Left ventricle myocardium inferior (tissue), 1 donor: Measurements from ENCODE around the gene ANKRD12. TPM values are rescaled to one million over a fixed set of nuclear protein-coding genes. Genes with fewer than 3 reads are reported as not detected.

Source experiments
- DNase-seq: peaks from one replicate; pipeline ENCODE4 v3.0.0-alpha.2; 2020
- H3K27ac ChIP-seq: fragments of 200-600 bp; replicated peaks from 2 replicates; pipeline ENCODE4 v1.8.0; 2021
- H3K27me3 ChIP-seq: fragments of 200-600 bp; 2 replicates; pipeline ENCODE4 v1.8.0; 2021; ENCODE audit warnings: low read depth
- H3K36me3 ChIP-seq: fragments of 200-600 bp; 2 replicates; pipeline ENCODE4 v1.8.0; 2021
- H3K4me1 ChIP-seq: fragments of 200-600 bp; 2 replicates; pipeline ENCODE4 v1.8.0; 2021
- H3K4me3 ChIP-seq: fragments of 200-600 bp; 2 replicates; pipeline ENCODE4 v1.8.0; 2021; ENCODE audit warnings: mild to moderate bottlenecking, moderate library complexity
- H3K9me3 ChIP-seq: fragments of 200-600 bp; replicated peaks from 2 replicates; pipeline ENCODE4 v1.8.0; 2021
- intact Hi-C: fragments of 100-400 bp; cut with micrococcal nuclease; formaldehyde crosslinking; loops from one replicate; pipeline ENCODE4 v1.11.0; 2022
- total RNA-seq: library from RNA; stranded (reverse); fragmentation: NEBNext Ultra II Directional; extraction: Animal tissue kit (Norgen Biotek cat#: 25700); gene quantifications from one replicate; pipeline ENCODE4 v1.2.1, GENCODE V29; 2021
- TF ChIP-seq, protein P1 (sequence below): fragments of 200-600 bp; IDR thresholded peaks from 2 replicates; pipeline ENCODE4 v1.8.0; 2021; ENCODE audit warnings: antibody characterized with exemption, mild to moderate bottlenecking, borderline replicate concordance
- donor health status: DM: no; HTN: yes; CAD: no; lungs with severe emphysema.

Gene ANKRD12
- total RNA-seq, 1 donor from 2014 or later: 49.3 TPM

DNA sequence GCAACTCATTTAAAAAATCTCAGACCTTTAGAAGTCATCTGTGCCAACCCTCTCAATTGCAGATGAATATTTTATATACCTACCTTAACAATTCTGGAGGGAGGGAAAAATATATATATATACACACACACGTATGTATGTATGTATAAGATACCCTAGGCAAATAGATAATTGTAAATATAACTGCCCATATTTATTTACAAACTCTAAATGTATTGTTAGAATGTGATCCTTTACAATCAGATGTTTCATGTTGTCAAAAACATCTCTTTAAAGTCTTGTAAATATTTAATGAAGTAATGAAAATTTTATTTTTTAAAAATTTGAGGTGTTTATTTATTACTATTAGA, 11.6 kb downstream of the ANKRD12 start:
- H3K9me3 ChIP-seq: no peaks in the 10 kb centered on the region
- TF ChIP-seq, protein P1, sequence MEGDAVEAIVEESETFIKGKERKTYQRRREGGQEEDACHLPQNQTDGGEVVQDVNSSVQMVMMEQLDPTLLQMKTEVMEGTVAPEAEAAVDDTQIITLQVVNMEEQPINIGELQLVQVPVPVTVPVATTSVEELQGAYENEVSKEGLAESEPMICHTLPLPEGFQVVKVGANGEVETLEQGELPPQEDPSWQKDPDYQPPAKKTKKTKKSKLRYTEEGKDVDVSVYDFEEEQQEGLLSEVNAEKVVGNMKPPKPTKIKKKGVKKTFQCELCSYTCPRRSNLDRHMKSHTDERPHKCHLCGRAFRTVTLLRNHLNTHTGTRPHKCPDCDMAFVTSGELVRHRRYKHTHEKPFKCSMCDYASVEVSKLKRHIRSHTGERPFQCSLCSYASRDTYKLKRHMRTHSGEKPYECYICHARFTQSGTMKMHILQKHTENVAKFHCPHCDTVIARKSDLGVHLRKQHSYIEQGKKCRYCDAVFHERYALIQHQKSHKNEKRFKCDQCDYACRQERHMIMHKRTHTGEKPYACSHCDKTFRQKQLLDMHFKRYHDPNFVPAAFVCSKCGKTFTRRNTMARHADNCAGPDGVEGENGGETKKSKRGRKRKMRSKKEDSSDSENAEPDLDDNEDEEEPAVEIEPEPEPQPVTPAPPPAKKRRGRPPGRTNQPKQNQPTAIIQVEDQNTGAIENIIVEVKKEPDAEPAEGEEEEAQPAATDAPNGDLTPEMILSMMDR: no peak
- H3K36me3 ChIP-seq: no peaks in the 10 kb centered on the region
- H3K27ac ChIP-seq: peak overlapping the region; percentile 30
- H3K4me1 ChIP-seq: peaks cover 95% of the 10 kb centered on the region
- H3K4me3 ChIP-seq: no peak overlapping the region
- no peak for DNase-seq
- no peaks in the 10 kb centered on the region for H3K27me3 ChIP-seq
- intact Hi-C loops: loop anchor here (5.0 kb wide), 1 partner anchor 76 kb away; no protein-coding TSS in a partner anchor

DNA sequence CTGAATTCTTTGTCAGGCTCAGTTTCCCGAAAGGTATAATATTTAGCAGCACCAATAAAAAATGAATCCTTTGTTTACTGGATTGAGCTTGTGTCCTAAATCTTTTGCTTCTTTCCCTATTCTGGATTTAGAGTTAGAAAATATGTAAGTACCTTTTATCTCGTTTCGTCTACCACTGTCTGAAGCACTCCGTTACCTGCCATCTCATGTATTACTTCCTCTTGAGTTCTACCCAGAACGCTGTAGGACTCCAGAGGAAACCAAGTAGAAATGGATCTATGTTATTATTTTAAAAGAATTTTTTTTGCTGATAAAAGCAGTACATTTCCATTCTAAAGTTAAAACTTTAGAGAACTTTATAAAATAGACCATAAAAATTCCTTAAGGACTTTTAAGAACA, 13.5 kb downstream of the ANKRD12 start:
- no peaks in the 10 kb centered on the region for H3K27me3 ChIP-seq
- TF ChIP-seq, protein P1: no peak
- intact Hi-C loops: no loop called here
- DNase-seq: no peak
- H3K4me3 ChIP-seq: no peak overlapping the region
- no peaks in the 10 kb centered on the region for H3K9me3 ChIP-seq
- H3K27ac ChIP-seq: no peak overlapping the region
- H3K4me1 ChIP-seq: peaks cover 95% of the 10 kb centered on the region
- H3K36me3 ChIP-seq: no peaks in the 10 kb centered on the region

DNA sequence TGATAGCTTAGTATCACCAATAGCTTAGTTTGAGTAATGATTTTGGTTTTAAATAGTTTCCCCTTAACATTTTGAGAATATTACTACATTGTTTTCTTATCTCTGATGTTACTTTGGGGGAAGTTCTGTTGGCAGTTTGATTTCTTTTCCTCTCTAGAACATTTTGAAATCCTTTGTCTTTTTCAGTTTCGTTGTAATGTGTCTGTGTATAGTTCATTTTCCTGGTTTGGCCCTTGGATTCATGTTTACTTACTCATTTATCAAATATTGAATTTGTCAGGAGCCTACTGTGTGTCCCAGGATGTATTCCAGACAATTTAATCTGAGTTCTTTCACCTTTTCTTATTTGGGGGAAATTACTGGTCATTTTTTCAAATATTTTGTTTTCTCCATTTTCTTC, 16.7 kb downstream of the ANKRD12 start:
- Histone ChIP-seq H3K27ac (no peak overlapping the region), H3K4me1 (peaks cover 78% of the 10 kb centered on the region), H3K4me3 (no peak overlapping the region), H3K9me3 (no peaks in the 10 kb centered on the region), H3K36me3 (no peaks in the 10 kb centered on the region), H3K27me3 (no peaks in the 10 kb centered on the region)
- TF ChIP-seq, protein P1: no peak
- no peak for DNase-seq
- intact Hi-C loops: no loop called here

DNA sequence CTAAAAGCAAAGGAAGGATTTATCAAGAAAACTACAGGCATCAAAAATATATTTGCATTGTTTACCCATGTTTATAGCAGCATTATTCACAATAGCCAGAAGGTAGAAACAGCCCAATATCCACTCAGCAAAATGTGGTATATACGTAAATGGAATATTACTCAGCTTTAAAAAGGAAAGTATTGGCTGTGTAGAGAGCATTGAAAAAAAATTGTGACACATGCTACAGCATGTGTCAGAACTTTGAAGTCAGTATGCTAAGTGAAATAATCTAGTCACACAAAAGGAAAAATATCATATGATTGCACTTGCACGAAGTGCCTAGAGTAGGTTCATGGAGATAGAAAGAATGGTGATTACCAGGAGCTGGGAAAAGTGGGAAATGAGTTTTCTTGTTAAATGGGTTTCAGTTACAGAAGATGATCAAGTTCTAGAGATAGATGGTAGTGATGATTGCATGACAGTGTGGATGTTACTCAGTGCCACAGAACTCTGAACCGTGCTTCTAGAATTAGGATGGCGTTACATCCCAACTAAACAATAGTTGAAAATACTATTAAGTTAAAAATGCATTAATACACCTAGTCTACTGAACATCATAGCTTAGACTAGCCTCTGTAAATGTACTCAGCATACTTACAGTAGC, 20.1 kb downstream of the ANKRD12 start:
- no peak for DNase-seq
- intact Hi-C loops: no loop called here
- no peaks in the 10 kb centered on the region for H3K9me3 ChIP-seq

DNA sequence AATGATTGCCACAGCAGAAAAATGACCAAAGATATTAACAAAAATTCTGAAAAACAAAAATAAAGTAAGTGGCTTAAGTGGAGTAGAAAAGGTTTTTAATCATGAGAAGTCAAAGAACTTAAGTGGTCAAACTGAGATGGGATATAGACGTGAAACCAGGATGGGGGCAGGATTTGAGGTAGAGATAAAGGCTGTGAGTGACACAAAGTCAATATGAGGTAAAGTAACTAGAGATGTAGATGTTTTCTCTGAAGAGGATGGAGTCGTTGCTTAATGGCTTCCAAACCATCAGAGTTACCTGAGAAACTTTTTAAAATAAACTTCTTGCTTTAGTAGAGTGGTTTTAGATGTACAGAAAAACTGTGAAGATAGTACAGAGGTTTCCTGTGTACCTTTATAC, 21.2 kb downstream of the ANKRD12 start:
- DNase-seq: no peak
- Histone ChIP-seq H3K4me1 (peaks cover 60% of the 10 kb centered on the region), H3K36me3 (no peaks in the 10 kb centered on the region), H3K9me3 (peaks cover under 1% of the 10 kb centered on the region), H3K27ac (no peak overlapping the region), H3K4me3 (no peak overlapping the region), H3K27me3 (no peaks in the 10 kb centered on the region)
- TF ChIP-seq, protein P1: no peak
- intact Hi-C loops: no loop called here

More for the DNA sequence above, 20.1 kb downstream of the ANKRD12 start:
- no peaks in the 10 kb centered on the region for H3K27me3 ChIP-seq
- H3K36me3 ChIP-seq: no peaks in the 10 kb centered on the region
- H3K4me3 ChIP-seq: no peak overlapping the region
- H3K4me1 ChIP-seq: peaks cover 71% of the 10 kb centered on the region
- TF ChIP-seq, protein P1: no peak
- no peak overlapping the region for H3K27ac ChIP-seq
